ENCODE results near the gene ARHGAP24. TPM values are rescaled to one million over a fixed set of nuclear protein-coding genes. Genes with fewer than 3 reads are reported as not detected.

ARHGAP24 gene
- total and polyA plus RNA-seq, 2 of the 13 experiments (the other 11 are each of a cell fraction or from before 2014, with no cell fraction given), result 0.07 to 0.55 TPM

DNA sequence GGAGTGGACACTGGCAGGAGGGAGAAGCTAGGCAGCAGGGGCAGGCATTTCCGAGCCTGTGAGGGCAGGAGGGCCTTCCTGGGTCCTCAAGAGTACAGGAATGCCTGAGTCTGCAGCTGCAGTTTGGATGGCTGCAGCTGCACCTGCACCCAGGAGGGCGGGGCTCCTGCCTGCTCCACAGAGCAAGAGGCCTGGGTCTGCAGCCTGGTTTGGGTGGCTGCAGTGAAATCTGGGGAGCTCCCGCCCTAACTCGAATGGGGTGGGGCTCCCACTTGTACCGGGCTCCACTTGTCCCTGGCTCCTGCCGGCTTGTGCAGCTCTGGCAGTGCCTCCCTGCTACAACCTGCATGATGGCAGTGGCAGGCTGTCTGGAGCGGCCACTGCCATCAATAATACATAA lies 436.0 kb downstream of the ARHGAP24 start (continued):
- TF ChIP-seq, protein P1, sequence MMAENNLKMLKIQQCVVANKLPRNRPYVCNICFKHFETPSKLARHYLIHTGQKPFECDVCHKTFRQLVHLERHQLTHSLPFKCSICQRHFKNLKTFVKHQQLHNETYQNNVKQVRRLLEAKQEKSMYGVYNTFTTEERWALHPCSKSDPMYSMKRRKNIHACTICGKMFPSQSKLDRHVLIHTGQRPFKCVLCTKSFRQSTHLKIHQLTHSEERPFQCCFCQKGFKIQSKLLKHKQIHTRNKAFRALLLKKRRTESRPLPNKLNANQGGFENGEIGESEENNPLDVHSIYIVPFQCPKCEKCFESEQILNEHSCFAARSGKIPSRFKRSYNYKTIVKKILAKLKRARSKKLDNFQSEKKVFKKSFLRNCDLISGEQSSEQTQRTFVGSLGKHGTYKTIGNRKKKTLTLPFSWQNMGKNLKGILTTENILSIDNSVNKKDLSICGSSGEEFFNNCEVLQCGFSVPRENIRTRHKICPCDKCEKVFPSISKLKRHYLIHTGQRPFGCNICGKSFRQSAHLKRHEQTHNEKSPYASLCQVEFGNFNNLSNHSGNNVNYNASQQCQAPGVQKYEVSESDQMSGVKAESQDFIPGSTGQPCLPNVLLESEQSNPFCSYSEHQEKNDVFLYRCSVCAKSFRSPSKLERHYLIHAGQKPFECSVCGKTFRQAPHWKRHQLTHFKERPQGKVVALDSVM (CRISPR knock-in tag; IDR thresholded peaks at IDR 0.05), result no peak
- TF ChIP-seq ZBTB3 (CRISPR knock-in tag; IDR thresholded peaks at IDR 0.05; ENCODE audit: borderline replicate concordance, low read depth) (no peak), ETV5 (CRISPR knock-in tag; IDR thresholded peaks at IDR 0.05; ENCODE audit: borderline replicate concordance) (no peak)
- TF ChIP-seq, protein P2, sequence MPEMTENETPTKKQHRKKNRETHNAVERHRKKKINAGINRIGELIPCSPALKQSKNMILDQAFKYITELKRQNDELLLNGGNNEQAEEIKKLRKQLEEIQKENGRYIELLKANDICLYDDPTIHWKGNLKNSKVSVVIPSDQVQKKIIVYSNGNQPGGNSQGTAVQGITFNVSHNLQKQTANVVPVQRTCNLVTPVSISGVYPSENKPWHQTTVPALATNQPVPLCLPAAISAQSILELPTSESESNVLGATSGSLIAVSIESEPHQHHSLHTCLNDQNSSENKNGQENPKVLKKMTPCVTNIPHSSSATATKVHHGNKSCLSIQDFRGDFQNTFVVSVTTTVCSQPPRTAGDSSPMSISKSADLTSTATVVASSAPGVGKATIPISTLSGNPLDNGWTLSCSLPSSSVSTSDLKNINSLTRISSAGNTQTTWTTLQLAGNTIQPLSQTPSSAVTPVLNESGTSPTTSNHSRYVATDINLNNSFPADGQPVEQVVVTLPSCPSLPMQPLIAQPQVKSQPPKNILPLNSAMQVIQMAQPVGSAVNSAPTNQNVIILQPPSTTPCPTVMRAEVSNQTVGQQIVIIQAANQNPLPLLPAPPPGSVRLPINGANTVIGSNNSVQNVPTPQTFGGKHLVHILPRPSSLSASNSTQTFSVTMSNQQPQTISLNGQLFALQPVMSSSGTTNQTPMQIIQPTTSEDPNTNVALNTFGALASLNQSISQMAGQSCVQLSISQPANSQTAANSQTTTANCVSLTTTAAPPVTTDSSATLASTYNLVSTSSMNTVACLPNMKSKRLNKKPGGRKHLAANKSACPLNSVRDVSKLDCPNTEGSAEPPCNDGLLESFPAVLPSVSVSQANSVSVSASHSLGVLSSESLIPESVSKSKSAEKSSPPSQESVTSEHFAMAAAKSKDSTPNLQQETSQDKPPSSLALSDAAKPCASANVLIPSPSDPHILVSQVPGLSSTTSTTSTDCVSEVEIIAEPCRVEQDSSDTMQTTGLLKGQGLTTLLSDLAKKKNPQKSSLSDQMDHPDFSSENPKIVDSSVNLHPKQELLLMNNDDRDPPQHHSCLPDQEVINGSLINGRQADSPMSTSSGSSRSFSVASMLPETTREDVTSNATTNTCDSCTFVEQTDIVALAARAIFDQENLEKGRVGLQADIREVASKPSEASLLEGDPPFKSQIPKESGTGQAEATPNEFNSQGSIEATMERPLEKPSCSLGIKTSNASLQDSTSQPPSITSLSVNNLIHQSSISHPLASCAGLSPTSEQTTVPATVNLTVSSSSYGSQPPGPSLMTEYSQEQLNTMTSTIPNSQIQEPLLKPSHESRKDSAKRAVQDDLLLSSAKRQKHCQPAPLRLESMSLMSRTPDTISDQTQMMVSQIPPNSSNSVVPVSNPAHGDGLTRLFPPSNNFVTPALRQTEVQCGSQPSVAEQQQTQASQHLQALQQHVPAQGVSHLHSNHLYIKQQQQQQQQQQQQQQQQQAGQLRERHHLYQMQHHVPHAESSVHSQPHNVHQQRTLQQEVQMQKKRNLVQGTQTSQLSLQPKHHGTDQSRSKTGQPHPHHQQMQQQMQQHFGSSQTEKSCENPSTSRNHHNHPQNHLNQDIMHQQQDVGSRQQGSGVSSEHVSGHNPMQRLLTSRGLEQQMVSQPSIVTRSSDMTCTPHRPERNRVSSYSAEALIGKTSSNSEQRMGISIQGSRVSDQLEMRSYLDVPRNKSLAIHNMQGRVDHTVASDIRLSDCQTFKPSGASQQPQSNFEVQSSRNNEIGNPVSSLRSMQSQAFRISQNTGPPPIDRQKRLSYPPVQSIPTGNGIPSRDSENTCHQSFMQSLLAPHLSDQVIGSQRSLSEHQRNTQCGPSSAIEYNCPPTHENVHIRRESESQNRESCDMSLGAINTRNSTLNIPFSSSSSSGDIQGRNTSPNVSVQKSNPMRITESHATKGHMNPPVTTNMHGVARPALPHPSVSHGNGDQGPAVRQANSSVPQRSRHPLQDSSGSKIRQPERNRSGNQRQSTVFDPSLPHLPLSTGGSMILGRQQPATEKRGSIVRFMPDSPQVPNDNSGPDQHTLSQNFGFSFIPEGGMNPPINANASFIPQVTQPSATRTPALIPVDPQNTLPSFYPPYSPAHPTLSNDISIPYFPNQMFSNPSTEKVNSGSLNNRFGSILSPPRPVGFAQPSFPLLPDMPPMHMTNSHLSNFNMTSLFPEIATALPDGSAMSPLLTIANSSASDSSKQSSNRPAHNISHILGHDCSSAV (CRISPR knock-in tag; IDR thresholded peaks at IDR 0.05; ENCODE audit: borderline replicate concordance), result no peak

All from HepG2 (cell line).